GM13977 (cell line): ENCODE measurements around the gene OR14A16.

ENCODE experiments used
- DNase-seq: peaks from one replicate; pipeline ENCODE4 v3.0.0; 2012; ENCODE audit warnings: low spot score
- in situ Hi-C: fragments of 300-500 bp; cut with MboI; formaldehyde crosslinking; loops from one replicate; pipeline ENCODE4 v1.12.0; 2022; ENCODE audit warnings: low sequenced_read_pairs, low pct_unique_long_range_greater_than_20kb, mixed read lengths, inconsistent platforms; ENCODE audit not compliant: unreplicated experiment
- TF ChIP-seq, protein P1 (sequence below): IDR thresholded peaks from 2 replicates; pipeline ENCODE4 v1.5.1; 2012; ENCODE audit warnings: mild to moderate bottlenecking, control low read depth; ENCODE audit not compliant: insufficient read depth; ENCODE audit errors: extremely low read depth, missing control alignments

Gene OR14A16

DNA sequence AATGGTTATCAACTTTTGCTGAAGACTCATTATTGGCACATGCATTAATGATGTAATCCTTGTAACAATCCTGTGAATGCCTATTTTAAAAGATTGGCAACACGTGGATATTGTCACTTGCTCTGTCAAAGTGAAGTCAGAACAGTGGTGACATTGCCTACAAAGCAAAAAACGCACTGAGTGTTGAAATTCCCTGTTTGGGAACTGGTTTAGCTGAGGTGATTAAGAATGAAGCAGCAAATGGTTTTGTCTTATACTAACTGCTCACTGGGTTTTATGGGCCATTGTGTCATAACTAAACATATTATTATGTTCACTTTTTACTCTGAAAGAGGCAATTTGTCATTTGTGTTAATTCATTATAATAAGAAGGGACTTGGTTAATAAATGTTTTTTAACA lies 11.3 kb downstream of the OR14A16 start:
- in situ Hi-C loops, result no loop called here
- TF ChIP-seq, protein P1, sequence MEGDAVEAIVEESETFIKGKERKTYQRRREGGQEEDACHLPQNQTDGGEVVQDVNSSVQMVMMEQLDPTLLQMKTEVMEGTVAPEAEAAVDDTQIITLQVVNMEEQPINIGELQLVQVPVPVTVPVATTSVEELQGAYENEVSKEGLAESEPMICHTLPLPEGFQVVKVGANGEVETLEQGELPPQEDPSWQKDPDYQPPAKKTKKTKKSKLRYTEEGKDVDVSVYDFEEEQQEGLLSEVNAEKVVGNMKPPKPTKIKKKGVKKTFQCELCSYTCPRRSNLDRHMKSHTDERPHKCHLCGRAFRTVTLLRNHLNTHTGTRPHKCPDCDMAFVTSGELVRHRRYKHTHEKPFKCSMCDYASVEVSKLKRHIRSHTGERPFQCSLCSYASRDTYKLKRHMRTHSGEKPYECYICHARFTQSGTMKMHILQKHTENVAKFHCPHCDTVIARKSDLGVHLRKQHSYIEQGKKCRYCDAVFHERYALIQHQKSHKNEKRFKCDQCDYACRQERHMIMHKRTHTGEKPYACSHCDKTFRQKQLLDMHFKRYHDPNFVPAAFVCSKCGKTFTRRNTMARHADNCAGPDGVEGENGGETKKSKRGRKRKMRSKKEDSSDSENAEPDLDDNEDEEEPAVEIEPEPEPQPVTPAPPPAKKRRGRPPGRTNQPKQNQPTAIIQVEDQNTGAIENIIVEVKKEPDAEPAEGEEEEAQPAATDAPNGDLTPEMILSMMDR, result no peak
- no peak for DNase-seq

DNA sequence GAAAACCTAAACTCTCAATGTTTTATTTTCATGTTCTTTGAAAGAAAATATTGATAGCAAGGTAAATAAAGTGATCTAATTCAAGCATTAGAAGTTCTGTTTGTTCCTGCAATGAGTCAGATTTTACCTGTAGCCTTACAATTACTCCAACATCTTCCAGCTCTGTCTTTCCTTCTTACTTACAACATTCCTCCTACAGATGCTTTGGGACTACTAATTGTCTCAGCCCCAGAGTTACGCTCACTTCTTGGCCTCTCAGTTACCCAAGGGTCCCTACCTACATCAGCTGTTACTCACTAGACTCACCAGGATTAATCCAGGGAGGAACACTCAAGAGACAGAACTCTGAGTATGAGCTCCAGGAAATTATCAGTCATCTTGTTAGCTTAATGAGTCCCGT lies 26.4 kb downstream of the OR14A16 start:
- in situ Hi-C loops, result no loop called here
- TF ChIP-seq, protein P1, result no peak
- DNase-seq, result no peak

DNA sequence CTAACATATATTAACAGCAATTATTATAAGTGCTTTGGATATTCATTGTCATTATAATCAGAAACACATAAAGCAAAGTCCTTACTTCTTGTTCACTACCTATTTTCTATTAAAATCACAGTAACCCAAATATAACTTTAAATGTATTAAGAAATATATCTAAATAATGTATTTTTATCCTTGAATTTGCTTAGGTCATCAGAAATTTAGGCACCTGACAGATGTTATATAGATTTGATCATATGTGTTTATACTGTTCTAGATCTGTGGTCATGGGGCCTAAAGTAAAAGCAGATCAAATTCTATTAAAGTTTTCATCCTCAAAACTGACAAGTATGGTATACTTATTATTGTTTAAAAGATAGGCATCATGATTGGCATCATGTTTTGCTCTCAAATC lies 54.3 kb downstream of the OR14A16 start:
- in situ Hi-C loops, result no loop called here
- TF ChIP-seq, protein P1, result no peak
- DNase-seq, result no peak
